Coronary artery (tissue), 2 donors: Measurements from ENCODE around the gene GNGT1.

Experiments
- DNase-seq: peaks from one replicate; pipeline ENCODE4 v3.0.0-alpha.2; 2017; ENCODE audit warnings: low spot score
- H3K27ac ChIP-seq, 2 donors: fragments of 200-600 bp; sonication (generic); one replicate each; pipeline ENCODE4 v1.5.1; 2016 to 2019
- H3K4me3 ChIP-seq: fragments of 200-600 bp; sonication (generic); 2 replicates; pipeline ENCODE4 v1.5.1; 2016; ENCODE audit warnings: mild to moderate bottlenecking, moderate library complexity
- CTCF ChIP-seq: fragments of 200-600 bp; sonication (generic); IDR thresholded peaks from one replicate; pipeline ENCODE4 v1.5.1; 2019; ENCODE audit warnings: antibody characterized with exemption

The GNGT1 gene

GRCh38 chr7:93955304-93955703 lies 48.9 kb downstream of the GNGT1 start:
- Histone ChIP-seq H3K4me3 (no peak overlapping the region), H3K27ac (no peak overlapping the region)
- no peak for TF ChIP-seq CTCF
- DNase-seq: no peak

- no peak for DNase-seq
- Histone ChIP-seq H3K4me3 (no peak overlapping the region), H3K27ac (no peak overlapping the region)
- TF ChIP-seq CTCF: no peak
These were observed 51.4 kb downstream of the GNGT1 start for GRCh38 chr7:93957767-93958166.

GRCh38 chr7:93958216-93958615 lies 51.8 kb downstream of the GNGT1 start:
- no peak for TF ChIP-seq CTCF
- DNase-seq: no peak
- H3K27ac ChIP-seq: no peak overlapping the region
- H3K4me3 ChIP-seq: no peak overlapping the region

- no peak overlapping the region for H3K4me3 ChIP-seq
- no peak for DNase-seq
- TF ChIP-seq CTCF: no peak
- no peak overlapping the region for H3K27ac ChIP-seq
These were observed 52.3 kb downstream of the GNGT1 start for GRCh38 chr7:93958651-93959050.
